ENCODE data around the gene PROX1.
A peak's percentile ranks its signal among the peaks of the same experiment; 100 is the strongest.

The PROX1 gene

DNA sequence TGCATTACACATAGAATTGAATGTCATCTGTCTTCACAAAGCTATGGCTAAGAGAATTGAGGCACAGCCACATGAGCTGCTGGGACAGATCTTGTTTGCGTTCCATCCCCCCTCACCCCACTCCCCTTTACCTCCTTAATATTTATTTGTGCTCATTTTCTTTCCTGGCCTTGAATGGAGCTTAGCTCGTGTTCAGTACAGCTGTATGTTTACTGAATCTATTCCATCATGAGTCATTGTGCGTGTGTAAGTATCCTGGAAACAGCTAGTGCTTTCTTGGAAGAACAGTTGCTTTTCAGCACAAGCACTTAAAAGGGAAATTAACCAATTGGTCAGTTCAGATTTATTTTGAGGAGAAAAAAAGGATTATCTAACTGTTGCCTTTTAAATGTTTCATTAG is 14.7 kb downstream of the PROX1 start:
- DNase-seq, result peak; percentile 64

DNA sequence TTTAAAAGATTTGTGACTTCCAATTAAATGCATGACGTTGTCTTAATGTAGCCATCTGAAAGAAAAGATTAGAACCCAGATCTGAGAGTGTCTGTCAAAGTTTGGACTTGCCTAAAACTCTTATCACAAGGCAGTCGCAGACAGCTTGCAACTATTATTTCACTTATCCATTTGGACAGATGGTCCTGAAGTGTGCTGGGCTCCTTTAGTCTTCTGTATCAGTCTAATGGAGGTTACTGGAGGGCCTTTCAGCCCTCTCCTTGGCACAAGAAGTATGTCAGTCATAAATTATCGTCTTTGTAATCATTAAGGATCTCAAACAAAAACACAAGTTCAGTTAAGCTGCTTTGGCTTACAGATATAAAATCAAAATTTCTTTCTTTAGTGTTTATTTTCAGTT is 15.5 kb downstream of the PROX1 start:
- no peak for DNase-seq

DNA sequence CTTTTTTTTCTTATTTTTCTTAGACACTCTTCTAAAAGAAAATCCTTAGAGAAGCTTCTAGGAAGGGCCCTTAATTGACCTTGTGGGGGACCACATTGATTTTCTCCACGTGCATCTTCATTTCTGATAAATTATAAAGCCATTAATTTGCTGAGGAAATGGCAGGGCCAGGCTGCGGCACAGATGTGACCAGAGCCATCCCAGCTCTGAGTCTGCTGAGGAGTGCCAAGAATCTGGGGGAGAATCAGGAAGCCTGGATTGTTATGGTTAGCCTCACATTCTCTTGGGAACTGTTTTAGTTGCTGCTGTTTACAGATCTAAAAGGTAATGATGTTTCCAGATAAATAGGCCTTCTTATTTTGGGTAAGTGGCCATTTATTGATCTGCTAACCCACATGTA is 16.2 kb downstream of the PROX1 start:
- no peak for DNase-seq

DNA sequence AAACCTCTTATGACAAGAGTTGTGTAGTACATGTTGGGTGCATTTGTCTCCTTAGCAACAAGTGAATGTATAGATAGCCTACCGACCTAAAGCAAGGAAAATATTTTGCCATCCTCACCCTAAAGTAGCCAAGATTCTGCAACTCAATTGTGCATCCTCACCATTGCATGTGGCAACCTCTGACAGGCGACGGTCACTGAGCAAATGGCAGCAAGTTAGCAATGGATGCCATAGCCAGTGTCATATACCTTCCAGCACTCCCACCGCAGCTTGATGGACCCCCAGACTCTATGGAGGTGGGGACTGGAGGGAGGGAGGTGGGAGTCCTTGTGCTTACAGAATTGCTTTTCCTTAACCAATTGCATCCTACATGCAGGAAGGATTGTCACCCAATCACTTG is 17.0 kb downstream of the PROX1 start:
- DNase-seq, result no peak

DNA sequence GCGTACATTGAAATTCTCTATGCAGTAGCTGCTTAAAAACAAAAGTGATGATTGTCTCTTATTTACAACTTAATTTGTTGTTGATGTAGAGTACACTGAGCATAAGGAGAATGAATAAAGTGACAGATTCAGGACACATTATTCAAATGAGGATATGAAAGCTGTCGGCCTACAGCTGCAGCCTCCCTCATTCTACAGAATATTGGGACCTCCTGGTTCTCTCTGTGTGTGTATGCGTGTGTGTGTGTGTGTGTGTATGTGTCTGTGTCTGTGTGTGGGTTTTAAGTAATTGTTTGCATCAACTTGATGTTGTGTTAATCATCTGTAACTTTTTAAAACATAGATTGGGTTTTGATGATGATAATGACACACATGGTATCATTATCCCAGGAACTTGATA is 17.9 kb downstream of the PROX1 start:
- no peak for DNase-seq

DNA sequence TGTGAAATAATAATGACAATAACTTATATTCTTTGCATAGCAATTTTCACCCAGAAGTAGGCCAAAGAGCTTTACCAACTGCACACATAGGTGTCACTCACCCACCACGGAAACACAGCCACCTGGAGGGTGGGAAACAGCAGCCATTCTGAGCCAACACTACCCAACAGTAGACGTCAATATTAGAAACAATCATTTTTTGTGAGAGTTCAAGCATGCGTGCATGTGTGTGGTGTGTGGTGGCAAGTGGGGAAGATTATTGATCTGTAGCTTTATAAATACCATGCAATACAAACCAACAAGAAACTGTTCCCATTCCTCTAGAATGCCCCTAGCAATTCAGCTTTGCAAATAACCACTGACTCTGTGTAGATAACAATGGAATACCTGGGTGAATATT is 19.1 kb downstream of the PROX1 start:
- no peak for DNase-seq

DNA sequence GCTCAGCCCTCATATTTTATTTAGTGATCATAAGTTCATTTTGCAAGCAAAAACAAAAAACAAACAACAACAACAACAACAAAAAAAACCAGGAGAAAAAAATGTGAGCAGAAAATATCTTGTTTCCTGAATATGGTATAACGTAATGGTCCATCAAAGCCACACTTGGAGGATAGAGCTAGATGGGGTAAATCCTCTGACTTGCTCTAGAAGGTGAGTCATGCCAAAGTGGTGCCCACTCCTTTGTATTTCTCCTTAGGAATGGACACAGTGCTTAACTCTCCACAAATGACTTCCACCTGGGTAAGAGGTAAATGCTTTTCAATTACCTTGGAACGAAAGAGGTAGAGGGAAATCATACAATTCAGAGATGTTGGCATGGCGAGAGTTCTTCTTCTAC is 20.6 kb downstream of the PROX1 start:
- no peak for DNase-seq

DNA sequence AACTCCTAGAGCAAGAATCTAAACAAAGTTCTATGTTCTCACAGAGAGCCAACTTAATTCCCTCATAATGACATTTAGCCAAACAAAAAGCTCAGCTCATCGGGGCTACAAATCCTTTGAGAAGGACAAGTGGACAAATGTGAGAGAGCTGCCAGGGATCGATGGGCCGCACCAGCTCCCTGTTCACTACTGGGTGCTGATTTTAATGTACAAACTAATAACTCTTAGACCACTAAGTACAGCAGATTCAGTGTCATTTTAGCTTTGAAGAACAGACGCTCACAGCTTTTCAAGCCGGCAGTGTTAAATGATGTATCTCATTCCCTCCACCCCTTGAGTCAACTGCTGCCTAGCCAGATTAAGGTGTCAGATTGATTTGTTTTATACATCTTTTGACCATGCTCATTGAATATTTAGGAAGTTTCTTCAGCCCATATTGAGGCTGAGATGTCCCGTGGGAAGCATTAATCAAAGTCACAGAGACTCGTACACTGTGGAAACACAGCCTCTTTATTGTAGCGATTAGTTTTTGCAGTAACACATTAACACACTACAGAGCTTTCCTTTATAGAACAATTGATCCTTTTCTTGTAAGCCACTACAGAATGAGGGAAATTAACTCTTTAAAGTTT is 21.1 kb downstream of the PROX1 start:
- no peak for DNase-seq

DNA sequence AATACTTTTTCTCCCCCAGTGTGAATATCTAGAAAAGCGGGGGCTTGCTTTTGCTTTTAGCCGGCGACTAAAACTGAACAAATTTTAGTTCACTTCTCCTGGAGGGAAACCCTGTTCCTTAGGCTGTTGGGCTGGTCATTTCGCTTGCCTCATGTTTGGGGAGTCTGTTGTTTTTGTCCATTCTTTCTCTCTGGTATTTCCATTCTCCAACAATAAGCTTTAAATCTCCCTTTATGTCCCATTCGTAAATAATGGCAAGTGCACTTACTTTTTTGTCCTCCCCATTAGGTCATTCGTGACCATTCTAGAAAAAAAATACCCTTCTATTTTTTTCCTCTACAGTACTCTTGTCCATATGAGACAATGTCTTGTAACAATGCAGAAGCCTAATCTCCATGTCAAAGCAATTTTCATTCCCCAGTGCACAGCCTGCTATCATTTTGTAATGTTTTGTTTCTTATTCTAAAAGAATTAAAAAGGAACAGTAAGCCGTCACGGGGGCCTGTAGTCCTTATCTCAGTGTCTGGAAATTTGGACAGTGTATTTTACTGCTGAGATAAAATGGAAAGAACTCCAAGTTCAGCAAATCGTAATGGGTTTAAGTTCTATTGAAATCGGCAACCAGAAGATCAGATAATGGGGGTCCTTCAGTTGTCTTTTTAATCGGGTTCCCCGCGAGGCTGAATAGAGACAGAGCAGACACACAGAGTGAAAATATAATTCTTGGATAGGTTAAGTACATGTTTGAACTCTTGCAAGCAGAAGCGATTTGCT is 21.8 kb downstream of the PROX1 start:
- DNase-seq, result no peak

DNA sequence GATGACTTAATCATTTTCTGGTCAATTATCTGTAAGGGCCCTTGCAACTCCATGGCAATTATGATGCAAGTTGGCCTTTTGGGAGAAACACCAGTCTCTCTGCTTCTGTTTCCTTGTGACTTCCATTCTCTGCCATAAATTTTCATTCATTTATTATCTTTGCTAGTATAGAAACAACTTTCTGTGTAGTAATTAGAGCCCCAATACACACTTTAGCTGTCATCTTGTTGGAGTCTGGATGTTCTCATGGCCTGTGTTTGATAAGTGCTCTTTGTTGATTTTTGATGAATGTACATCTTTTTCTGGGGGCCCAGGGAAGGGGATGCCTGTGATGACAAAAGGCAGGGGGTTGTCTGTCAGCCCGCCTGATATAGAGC is 22.4 kb downstream of the PROX1 start:
- no peak for DNase-seq

DNA sequence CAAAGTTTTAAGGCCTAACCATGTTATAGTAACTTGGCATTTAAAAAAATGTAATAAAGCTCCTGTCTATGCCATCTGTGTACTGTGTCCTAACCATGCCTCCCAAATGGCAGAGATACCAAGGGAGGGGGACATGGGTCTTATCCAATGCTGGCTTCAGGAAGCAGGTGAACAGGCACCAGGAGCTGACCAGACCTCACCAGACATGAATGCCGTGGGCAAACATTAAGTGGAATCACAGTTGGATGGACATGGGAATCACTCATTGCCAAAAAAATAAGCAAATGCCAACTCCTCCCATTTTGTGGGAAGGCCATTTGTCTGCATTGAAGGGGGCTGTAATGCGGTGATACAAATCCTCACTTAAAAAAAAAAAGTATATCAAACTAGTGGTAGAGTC is 22.9 kb downstream of the PROX1 start:
- DNase-seq, result no peak

DNA sequence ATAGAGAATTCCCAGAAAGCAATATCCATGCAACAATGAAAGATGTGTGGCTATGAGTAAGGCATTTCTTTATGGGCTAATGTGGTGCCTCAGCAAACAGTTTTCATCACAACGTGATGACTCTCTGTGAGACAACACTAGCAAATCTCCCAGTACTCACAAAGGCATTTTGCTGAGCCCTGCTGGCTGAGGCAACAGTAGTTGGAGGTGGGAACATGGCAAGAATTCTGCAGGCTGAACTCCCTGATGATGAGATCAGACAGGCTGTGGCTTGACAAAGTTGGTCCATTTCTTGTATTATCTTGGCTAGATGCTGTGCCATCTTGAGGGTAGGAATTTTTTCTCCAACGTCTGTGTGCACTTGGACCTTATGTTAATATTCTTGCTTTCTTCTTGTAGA is 24.6 kb downstream of the PROX1 start:
- no peak for DNase-seq

DNA sequence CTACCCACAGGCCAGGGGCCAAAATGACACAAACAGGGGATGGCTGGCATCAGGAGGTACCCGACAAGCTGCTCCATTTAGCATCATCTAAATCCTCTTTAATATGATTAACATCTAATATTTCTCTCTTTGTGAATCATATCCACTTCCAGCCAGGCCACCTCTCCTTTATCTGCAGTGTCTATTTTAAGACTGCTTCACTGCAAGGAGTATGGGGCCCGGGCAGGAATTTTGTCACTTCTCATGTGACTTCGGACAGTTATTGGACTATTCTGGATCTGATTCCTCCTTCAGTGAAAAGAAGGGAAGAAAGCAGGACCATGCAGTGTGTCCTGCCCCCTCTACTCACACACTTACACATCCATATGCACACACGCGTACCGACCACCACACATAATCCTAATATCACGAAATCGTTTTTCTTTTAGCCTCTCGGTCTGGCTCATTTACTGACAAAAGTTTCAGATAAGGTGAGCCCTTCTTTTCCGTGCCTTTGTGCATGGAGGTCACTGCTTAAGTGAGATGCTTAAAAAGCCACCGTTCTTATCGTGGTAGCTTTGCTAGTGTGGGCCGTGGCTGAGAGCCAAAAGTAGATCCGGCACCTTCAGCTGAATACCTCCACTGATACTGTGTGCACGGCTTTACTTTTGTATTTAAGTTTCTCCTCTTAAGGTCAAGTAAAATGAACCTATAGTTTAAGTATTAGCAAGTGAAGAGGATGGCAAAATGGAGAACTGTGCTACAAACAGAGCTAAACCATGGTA is 26.0 kb downstream of the PROX1 start:
- DNase-seq, result no peak

DNA sequence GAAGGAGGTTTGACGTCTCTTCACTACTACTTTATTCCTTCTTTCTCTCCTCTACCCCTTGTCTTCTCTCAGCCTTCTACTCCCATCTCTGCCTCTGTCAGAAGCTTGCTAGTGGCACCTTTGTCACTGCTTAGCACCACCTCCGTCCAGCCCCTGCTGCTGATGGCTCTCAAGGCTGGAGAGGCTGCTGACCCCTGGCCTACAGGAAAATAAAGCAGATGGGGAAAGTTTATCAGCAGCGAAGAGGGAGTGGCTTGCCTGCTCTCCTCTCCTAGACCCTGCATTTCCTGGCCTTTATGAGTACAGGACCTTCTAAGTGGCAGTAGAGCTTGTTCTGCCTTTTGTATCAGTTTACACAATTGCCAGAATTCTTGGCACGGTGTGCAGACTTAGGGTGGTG is 27.0 kb downstream of the PROX1 start:
- DNase-seq, result no peak

DNA sequence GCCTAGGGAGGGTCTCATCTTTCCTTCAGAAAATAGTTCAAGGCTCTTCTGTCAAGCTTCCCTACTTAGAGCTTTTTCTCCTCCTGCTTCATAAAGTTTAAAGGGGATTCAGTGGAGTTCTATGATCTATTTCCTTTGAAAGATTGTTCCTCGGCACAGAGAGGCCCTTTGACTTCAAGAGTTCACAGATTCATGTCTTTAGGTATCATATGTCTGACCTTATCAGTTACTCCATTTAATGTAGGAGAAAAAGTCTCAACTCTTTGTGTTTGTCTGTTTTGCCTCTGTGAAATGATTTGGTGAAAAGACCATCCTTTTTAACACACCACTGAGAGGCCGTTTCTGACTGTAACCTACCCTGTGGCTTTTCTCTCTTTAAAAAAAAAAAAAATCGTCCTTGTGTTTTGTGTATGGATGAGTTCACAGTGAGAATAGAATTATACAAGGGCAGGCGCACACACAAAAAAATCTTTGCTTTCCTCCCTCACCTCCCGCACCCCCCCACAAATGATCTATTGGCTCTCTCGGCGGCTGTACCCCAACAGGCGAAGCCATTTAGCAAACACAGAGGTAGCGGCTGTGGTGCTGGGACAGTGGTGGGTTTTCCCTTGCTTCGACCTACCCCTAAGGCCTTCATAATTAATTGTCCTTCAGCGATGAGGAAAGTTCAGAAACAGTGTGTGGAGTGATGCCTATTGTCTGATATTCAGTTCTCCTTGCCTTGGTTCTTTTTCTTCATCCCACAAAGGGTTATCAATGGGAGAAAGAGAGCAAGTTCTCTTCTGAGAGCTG is 29.6 kb downstream of the PROX1 start:
- no peak for DNase-seq

DNA sequence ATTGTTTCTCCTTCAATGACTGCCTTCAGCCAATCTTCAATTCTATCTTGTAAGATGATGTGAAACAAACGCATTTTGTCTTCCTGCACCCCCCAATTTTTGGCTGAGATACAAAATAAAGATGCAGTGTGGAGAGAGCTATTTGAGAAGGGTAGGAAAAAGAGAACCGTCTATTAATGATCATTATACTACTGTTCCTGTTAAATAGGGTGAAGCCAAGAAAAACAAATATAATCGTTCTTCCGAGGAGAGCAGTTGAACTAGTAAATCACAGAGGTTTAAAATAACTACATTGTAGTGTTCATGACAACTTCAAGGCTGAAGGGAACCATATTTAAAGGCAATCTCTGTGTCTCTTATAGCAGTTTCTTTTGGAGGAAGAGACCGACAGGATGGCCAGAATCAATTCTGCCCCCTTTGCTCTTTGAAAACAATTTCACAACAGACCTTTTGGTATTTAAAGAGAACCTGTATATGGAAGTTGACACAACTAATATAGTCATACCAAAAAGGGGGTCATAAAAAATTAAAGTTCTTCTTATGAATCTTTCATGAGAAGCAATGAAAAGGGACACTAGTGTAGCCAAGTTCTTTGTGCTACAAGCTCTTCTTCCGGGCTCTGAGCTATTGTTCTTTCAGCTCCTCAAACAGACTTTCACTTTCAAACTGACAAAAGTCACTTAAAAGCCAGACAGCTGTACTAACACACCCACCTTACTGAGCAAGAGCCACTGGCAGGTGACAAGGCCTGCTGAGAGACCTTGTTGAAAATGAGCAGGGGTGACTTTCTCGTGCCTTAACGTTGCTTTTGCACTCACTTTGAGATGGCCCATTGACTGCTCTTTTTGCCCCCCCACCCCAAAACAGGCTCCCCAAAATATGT is 30.9 kb downstream of the PROX1 start:
- DNase-seq, result peak; percentile 83

DNA sequence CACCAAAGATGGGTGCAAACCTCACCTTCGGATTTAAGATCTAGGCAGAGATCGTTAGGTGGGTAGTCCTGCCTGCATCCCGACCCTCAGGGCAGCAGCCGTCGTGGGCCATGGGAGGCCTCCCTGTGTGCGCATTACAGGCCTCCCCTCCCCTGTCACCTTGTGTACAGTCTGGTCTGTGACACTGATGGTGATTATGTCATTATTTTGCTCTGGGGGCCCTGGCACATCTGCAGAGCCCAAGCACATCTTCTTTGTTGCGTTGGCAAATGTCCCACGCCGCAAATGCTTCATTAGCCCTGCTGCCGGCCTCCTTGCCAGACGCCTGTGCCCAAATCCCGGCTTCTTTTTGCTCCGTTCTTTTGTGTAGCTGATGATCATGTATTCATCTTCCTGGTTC is 31.7 kb downstream of the PROX1 start:
- no peak for DNase-seq

DNA sequence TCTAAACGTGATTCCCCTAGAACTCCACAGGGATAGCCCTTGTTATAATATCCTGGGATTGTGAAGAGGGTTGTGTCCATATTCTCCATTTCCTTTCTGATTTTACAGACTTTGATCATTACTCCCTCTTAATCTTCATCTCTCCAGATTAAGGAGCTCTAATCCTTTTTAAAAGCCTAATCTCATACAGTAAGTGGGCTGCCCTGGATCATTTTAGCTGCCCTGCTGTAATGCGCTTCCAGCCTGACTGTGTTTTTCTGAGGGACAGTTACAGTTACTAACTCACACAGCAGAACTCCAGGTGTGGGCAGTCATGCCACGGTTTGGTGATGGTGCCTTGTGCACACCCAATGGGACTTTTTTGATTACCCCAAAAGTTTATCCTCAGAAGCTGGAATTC is 33.5 kb downstream of the PROX1 start:
- DNase-seq, result no peak

DNA sequence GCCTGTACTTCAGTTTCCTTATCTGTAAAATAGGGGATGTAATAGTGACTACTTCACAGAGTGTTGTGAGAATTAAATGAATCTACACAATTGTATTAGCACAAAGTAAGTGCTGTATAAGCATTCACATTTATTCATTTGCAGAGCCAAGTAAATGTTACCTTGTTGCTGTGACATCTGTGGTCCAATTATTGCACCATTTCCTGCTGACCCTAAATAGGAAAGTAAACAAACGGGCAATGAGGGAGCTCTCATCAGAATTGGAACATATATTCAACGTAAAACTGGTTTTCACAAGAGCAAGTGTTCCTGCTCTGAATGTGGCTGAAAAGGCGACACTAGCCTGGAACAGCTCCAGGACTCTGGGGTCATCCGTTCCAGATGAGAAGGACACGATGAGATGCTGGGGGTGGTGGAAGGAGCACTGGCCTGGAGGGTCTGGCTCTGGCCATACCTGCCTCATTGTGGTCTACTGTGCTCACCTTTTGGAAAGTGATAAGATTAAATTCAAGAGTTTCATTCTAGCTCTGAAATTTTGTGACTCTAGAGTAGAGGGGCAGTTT is 34.5 kb downstream of the PROX1 start:
- DNase-seq, result peak; percentile 71

DNA sequence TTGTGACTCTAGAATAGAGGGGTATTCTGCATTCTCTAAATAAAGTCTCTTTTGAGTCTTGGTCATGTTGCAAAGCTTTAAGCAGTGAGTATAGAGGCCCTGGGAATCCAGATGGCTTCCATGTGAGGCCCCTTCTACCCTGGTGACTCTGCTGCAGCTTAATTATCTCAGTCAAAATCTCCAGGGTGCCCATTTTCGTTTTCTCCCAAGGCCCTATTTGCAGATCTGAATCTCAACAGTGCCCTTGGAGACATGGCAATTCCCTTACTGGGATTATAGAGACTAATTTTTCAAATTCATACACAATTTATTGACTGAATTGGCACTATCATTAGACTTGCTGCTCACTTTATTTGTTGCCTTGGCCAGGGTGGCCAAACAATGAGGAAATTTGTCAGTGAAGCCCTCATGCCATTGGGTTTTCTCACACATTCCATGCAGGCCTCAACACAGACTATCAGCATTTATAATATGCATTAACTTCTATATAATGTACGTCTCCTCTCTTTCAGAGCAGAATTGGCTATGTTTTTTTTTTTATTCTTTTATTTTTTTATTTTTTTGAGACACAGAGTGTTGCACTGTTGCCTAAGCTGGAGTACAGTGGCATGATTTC is 35.1 kb downstream of the PROX1 start:
- no peak for DNase-seq

DNA sequence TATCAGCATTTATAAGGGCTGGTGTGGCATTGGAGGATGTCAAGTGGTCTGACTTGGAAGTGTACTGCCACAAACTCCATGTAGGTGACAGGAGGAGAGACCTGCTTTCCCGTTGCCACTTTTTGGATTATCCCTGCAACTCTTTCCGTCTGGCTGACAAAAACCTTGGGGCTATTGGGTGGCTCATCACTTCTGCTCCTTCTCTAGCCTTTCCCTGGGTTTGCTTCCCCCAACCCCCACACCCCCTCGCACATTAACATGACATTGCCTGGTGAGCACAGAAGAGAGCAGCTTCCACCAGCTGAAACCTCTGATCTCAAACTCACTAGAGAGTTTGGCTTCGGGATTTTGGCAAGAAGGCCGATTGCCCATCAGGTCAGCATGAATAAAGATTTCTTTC is 39.2 kb downstream of the PROX1 start:
- no peak for DNase-seq

DNA sequence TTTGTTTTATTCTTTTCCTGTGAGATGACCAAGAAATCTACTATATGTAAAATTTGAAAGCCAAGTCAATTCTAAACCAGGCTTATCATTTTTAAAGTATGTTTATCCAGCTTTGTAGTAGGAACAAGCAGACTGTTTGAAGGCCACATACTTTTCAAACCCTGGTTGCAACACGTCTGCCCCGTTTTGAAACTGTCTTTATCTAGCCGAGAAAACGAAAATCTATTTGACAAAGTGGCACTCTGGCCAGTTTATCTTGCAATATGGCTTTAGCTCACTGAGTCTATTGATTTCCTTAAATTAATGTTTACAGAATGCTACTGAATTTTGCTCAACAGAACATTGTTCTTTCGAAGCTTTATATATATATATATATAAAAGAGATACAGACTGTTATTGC is 39.7 kb downstream of the PROX1 start:
- no peak for DNase-seq

Data from NCI-H774 (cell line).